Caco-2 (cell line): ENCODE data around the gene PRKAR1B. TPM values are rescaled to one million over a fixed set of nuclear protein-coding genes. Genes with fewer than 3 reads are reported as not detected.

ENCODE experiments used
- BruUV-seq: library from RNA; stranded (reverse); fragments of 400-500 nt; replicated peaks from 2 replicates; lab custom pipeline; 2021; lab: Mats Ljungman, UMichigan
- CTCF ChIA-PET: fragments of 300-600 bp; sonication (Branson Sonifier 250); formaldehyde crosslinking; loops from one replicate; lab custom pipeline; 2022; ENCODE audit warnings: antibody characterized with exemption; lab: Charles Lee
- POLR2A ChIA-PET: fragments of 300-600 bp; sonication (Branson Sonifier 250); formaldehyde crosslinking; loops from one replicate; lab custom pipeline; 2022; ENCODE audit warnings: antibody characterized with exemption; lab: Charles Lee
- DNase-seq, 2 experiments: peaks; one replicate each; pipeline versions ENCODE4 v3.0.0 to v3.0.0-alpha.2; 2020 to 2022
- H3K27me3 ChIP-seq: replicated peaks from 2 replicates; pipeline ENCODE4 v1.6.0; 2011; ENCODE audit warnings: low read length; ENCODE audit not compliant: control insufficient read depth, insufficient read depth
- H3K36me3 ChIP-seq: 2 replicates; pipeline ENCODE4 v1.5.1; 2011; ENCODE audit warnings: low read length; ENCODE audit not compliant: control insufficient read depth, insufficient read depth
- H3K4me1 ChIP-seq: fragments of 250-450 bp; sonication (Bioruptor Pico); 2 replicates; pipeline ENCODE4 v1.5.1; 2020; ENCODE audit warnings: mild to moderate bottlenecking
- H3K4me3 ChIP-seq: 2 replicates; pipeline ENCODE4 v1.5.1; 2011; ENCODE audit warnings: low read depth, mild to moderate bottlenecking, control low read depth, low read length
- H3K9me3 ChIP-seq: fragments of 250-450 bp; sonication (Bioruptor Pico); 2 replicates; pipeline ENCODE4 v1.5.1; 2020; ENCODE audit warnings: mild to moderate bottlenecking, moderate library complexity
- H3K27ac Mint-ChIP-seq: one replicate; pipeline ENCODE4 v1.8.0; 2022; ENCODE audit warnings: mixed read lengths; ENCODE audit not compliant: unreplicated experiment
- H3K27me3 Mint-ChIP-seq: one replicate; pipeline ENCODE4 v1.8.0; 2022; ENCODE audit warnings: mixed read lengths; ENCODE audit not compliant: insufficient read depth, unreplicated experiment
- H3K36me3 Mint-ChIP-seq: one replicate; pipeline ENCODE4 v1.8.0; 2022; ENCODE audit warnings: mild to moderate bottlenecking, mixed read lengths; ENCODE audit not compliant: insufficient read depth, unreplicated experiment
- H3K4me1 Mint-ChIP-seq: one replicate; pipeline ENCODE4 v1.8.0; 2022; ENCODE audit warnings: low read depth, mixed read lengths; ENCODE audit not compliant: unreplicated experiment
- H3K4me3 Mint-ChIP-seq: one replicate; pipeline ENCODE4 v1.8.0; 2022; ENCODE audit warnings: mild to moderate bottlenecking, moderate library complexity, mixed read lengths; ENCODE audit not compliant: unreplicated experiment
- H3K9me3 Mint-ChIP-seq: one replicate; pipeline ENCODE4 v1.8.0; 2022; ENCODE audit warnings: mixed read lengths; ENCODE audit not compliant: unreplicated experiment
- intact Hi-C: fragments of 100-400 bp; cut with micrococcal nuclease; formaldehyde crosslinking; loops from one replicate; pipeline ENCODE4 v1.10.0; 2022; ENCODE audit not compliant: unreplicated experiment
- total RNA-seq: library from RNA; stranded (reverse); gene quantifications from 2 replicates; pipeline ENCODE4 v1.2.3, GENCODE V29; 2022
- TF ChIP-seq, protein P1 (sequence below), 2 experiments: fragments of 200-600 bp in 1 of 2; IDR thresholded peaks; 1 replicate in 1 of 2; 2 replicates in 1 of 2; pipeline versions ENCODE4 v1.5.1 to v1.8.0; 2011 to 2022; ENCODE audit warnings: antibody characterized with exemption in 1 of 2, control low read depth in 1 of 2, inconsistent platforms in 1 of 2, low read depth in 1 of 2, low read length in 1 of 2, mild to moderate bottlenecking in 1 of 2, moderate library complexity in 1 of 2; ENCODE audit not compliant: insufficient read depth in 1 of 2, severe bottlenecking in 1 of 2, unreplicated experiment in 1 of 2

The PRKAR1B gene
- total RNA-seq, 1 experiment from 2014 or later: 56.6 TPM

DNA sequence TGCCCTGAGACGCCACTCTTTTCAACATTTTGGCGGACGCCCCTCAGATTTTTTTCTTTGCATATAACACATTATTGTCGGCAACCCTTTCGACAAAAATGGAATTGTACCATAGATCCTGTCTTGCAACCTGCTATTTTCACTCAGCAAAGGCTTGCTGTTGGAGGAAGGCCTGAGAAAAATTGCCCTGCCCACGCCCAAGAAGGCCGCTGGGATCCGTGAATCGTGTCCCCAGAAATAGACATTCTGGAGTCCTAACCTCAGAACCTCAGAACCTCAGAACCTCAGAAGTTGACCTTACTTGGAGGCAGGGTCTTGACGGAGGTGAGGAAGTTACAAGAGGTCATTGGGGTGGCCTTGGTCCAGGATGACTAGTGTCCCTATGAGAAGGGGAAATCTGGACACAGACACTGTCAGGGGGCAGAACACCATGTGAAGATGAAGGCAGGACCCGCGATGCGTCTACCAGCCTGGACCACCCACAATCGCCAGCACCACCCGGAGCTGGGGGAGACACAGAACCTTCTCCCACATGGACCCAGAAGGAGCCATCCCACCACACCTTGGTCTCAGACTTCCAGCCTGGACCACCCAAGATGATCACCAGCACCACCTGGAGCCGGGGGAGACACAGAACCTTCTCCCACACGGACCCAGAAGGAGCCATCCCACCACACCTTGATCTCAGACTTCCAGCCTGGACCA, 19.6 kb downstream of the PRKAR1B start:
- POLR2A ChIA-PET: no interaction called here
- Mint-ChIP-seq H3K36me3 (peaks cover 27% of the 10 kb centered on the region), H3K27ac (no peak overlapping the region)

DNA sequence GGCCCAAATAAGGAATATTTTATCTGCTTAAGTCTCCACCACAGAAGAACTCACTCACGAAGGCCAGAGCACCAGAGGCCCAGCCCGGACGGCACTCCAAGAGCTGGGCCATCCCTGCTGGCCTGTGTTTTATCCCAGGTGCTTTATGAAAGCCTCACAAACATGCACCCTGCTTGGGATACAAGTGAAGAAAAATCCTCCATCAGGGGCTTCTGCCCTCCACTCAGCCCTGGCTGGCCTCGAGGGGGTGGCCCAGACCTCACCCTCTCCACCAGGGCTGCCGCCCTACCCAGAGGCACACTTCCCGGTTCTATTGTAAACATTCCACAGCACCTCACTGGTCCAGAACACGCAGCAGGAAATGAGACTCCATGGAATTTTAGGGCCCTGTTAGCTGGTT, 20.4 kb downstream of the PRKAR1B start:
- DNase-seq: peak in 1 of 2 experiments; percentile 12
- ChIA-PET POLR2A (no interaction called here), CTCF (no interaction called here)
- Histone ChIP-seq H3K9me3 (no peaks in the 10 kb centered on the region), H3K27me3 (no peaks in the 10 kb centered on the region), H3K36me3 (no peaks in the 10 kb centered on the region), H3K4me3 (no peak overlapping the region), H3K4me1 (no peaks in the 10 kb centered on the region)
- intact Hi-C loops: no loop called here
- H3K4me3 Mint-ChIP-seq: no peak overlapping the region
- BruUV-seq: no TSS peak
- H3K27me3 Mint-ChIP-seq: no peaks in the 10 kb centered on the region
- peaks cover 6% of the 10 kb centered on the region for H3K4me1 Mint-ChIP-seq
- peaks cover 34% of the 10 kb centered on the region for H3K36me3 Mint-ChIP-seq
- H3K9me3 Mint-ChIP-seq: no peaks in the 10 kb centered on the region
- TF ChIP-seq, protein P1, sequence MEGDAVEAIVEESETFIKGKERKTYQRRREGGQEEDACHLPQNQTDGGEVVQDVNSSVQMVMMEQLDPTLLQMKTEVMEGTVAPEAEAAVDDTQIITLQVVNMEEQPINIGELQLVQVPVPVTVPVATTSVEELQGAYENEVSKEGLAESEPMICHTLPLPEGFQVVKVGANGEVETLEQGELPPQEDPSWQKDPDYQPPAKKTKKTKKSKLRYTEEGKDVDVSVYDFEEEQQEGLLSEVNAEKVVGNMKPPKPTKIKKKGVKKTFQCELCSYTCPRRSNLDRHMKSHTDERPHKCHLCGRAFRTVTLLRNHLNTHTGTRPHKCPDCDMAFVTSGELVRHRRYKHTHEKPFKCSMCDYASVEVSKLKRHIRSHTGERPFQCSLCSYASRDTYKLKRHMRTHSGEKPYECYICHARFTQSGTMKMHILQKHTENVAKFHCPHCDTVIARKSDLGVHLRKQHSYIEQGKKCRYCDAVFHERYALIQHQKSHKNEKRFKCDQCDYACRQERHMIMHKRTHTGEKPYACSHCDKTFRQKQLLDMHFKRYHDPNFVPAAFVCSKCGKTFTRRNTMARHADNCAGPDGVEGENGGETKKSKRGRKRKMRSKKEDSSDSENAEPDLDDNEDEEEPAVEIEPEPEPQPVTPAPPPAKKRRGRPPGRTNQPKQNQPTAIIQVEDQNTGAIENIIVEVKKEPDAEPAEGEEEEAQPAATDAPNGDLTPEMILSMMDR (IDR thresholded peaks at IDR 0.05; ENCODE audit: insufficient read depth in 1 of 2, low read depth in 1 of 2, low read length in 1 of 2, severe bottlenecking in 1 of 2, unreplicated experiment in 1 of 2): no peak
- no peak overlapping the region for H3K27ac Mint-ChIP-seq

More for the DNA sequence above, 19.6 kb downstream of the PRKAR1B start:
- Histone ChIP-seq H3K27me3 (no peaks in the 10 kb centered on the region), H3K4me1 (no peaks in the 10 kb centered on the region), H3K36me3 (no peaks in the 10 kb centered on the region), H3K9me3 (no peaks in the 10 kb centered on the region), H3K4me3 (no peak overlapping the region)
- Mint-ChIP-seq H3K9me3 (no peaks in the 10 kb centered on the region), H3K4me1 (no peaks in the 10 kb centered on the region), H3K27me3 (no peaks in the 10 kb centered on the region), H3K4me3 (no peak overlapping the region)
- TF ChIP-seq, protein P1 (IDR thresholded peaks at IDR 0.05; ENCODE audit: insufficient read depth in 1 of 2, low read depth in 1 of 2, low read length in 1 of 2, severe bottlenecking in 1 of 2, unreplicated experiment in 1 of 2): no peak
- intact Hi-C loops: no loop called here
- DNase-seq: peak in 1 of 2 experiments; percentile 25
- BruUV-seq: no TSS peak
- CTCF ChIA-PET: no interaction called here

DNA sequence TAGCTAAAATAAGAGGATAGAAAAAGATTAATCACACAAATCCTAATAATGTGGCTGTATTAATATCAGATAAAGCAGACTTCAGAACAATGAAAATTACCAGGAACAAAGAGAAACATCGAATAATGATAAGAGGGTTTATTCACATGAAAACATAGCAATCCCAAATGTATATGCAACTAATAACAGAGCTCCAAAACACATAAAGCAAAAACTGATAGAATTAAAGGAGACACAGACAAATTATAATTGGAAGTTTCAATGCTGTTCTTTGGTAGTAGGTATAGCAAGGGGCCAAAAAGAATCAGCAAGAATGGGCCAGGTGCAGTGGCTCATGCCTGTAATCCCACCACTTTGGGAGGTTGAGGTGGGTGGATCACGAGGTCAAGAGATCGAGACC, 24.0 kb downstream of the PRKAR1B start:
- TF ChIP-seq, protein P1 (IDR thresholded peaks at IDR 0.05; ENCODE audit: insufficient read depth in 1 of 2, low read depth in 1 of 2, low read length in 1 of 2, severe bottlenecking in 1 of 2, unreplicated experiment in 1 of 2): no peak
- no peaks in the 10 kb centered on the region for H3K36me3 ChIP-seq
- Mint-ChIP-seq H3K36me3 (peaks cover 26% of the 10 kb centered on the region), H3K4me3 (no peak overlapping the region), H3K27ac (no peak overlapping the region), H3K4me1 (peaks cover 12% of the 10 kb centered on the region), H3K27me3 (no peaks in the 10 kb centered on the region), H3K9me3 (no peaks in the 10 kb centered on the region)
- no peaks in the 10 kb centered on the region for H3K27me3 ChIP-seq
- BruUV-seq: no TSS peak
- no peak for DNase-seq
- H3K4me3 ChIP-seq: no peak overlapping the region
- H3K4me1 ChIP-seq: no peaks in the 10 kb centered on the region
- ChIA-PET POLR2A (no interaction called here), CTCF (no interaction called here)
- intact Hi-C loops: no loop called here
- no peaks in the 10 kb centered on the region for H3K9me3 ChIP-seq
